Amniotic epithelial cell (primary cell): ENCODE data around the gene HIPK2.

Experiments used
- DNase-seq: peaks from one replicate; pipeline ENCODE4 v3.0.0-alpha.2; 2010; ENCODE audit warnings: low read depth

HIPK2 gene

GRCh38 chr7:139694389-139694676, 83.5 kb downstream of the HIPK2 start:
- DNase-seq, result no peak

DNA sequence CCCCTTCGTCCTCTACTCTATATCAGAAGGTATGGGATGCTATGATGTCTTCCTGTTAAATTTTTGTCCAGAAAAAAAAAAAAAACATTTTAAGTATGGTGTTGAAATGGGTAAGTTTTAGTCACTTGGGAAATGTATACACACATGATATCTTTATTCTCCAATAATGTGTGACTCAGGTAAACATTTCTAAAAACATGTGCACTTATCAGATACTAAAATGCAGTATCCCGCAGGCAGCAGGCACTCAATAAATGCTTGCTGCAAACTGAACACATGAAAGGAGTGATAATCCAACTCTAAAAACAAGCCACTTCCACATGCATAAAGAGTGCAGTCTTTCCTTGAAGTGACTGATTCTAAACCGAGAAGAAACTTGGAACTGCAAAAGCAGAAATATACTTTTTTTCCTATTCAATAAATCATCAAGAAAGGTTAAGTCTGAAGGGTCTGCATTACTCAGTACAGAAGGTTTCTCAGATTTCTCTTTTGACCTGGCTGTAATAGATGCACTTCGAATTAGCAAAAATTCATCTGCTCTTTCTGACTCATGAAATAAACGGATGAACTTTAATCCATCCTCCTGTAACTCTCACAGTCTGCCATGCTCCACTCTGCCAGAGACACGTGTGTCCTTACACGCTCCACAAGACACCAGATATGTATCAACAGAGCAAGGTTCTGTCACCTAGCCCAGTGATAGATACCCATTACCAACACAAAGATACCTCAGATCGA, 84.0 kb downstream of the HIPK2 start:
- peak; percentile 46 for DNase-seq

DNA sequence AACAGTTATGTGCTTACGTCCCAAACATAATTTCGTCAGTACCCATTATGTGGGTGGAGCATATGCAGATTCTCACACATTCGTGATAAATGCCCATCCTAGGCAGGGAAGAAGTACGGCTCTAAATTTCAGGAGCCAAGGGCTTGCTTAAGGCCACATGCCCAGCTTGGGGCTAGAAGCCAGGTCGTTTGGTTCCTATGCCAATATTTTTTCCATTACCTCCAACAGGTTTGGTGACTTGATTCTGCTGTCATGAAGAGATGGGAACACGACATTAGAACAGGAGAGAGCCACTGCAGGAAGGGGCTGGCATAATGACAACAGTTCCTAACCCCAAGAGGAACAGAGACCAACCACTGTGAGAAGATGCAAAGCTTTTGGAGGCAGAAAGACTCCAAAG, 85.1 kb downstream of the HIPK2 start:
- DNase-seq, result no peak

- peak; percentile 49 for DNase-seq
Observed at GRCh38 chr7:139691253-139691781, 86.5 kb downstream of the HIPK2 start.

DNA sequence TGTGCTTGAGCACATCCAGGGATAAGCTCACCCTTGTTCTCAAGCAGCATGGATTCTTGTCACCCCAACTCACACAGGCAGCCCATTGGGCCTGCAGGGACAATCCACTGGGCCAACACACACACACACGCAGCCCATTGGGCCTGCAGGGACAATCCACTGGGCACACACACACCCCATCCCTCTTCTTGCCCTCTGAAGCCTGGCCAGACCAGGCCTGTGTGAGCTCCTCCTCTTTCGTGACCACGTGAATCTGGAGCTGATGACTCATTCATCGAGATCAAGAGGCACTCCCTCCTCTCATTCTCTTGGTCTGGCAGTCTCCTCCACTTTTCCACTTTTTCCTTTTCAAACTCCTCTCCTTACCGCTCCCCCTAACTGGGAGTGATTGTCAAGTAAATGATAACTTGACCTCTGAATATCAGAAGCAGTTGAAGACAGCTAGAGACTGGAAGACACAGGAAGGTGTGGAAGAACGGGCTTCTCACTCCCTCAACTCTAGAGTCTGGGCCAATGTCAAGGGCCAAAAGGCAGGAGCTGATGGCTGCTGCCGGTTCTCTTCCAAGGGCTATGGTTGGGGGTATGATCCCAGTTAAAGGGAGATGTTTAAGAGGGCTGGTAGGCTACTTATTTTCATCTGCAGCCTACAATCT, 89.7 kb downstream of the HIPK2 start:
- peak; percentile 66 for DNase-seq

DNA sequence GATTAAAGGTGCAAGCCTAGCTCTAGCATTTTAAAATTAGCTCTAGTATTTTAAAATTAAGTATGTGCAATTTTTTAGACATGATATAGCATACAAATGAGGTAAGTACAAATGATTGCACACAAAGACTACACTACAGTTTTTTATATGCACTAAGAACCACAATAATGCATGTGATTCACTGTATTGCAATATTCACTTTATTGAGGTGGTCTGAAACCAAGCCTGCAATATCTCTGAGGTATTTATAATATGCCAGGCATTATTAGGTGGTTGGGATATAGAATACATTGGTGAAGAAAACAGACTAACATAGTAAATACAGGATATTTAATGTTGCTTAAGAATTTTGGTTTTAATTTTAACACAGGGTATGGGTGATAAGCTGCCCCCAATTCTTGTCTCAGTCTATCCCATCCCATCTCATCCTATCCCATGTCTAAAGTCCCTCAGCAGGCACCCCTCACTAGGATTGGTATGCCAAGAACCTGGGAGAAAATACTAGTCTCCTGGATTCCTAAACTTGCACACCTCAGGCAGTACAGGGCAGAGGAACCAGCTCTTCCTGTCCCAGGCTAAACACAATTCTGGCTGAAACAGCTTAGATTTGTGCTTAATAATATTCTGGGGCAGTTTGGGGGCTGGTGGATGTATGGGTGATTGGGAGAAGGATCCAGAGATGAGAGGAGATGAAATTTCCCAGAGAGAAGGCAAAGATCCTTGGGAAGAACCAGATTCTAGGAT, 90.4 kb downstream of the HIPK2 start:
- DNase-seq, result peak; percentile 60

DNA sequence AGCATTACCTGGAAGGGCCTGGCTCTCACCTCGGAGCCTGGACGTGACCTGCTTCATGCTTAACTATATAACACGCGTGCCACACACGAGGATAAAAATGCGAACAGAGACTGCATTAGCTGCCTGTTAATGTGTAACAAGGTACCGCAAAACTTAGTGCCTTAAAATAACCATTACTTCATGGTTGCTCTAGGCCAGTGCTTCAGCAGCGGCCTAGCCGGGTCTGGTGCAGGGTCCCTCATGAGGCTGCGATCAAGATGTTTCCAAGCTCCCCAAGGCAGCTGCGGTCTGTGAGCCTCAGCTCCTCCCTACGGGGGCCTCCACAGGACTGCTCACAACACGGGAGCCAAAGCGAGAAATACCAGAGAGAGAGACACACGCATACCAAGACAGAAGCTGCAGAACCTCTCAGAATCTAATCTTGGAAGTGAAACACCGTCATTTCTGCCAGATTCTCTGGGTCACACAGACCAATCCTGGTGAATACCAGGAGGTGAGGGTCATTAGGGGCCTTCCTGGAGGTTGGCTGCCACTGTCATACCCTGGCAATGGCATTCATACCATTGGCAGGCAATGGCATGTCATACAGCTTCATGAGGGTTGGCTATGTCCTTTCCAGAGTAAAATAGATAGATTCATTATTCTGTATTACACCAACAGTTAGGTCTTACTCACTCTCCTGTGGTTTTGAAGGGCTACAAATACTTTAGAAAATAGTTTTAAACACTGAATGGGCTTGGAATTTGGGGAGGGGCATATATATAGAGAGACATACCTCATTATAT, 94.5 kb downstream of the HIPK2 start:
- peak; percentile 80 for DNase-seq

DNA sequence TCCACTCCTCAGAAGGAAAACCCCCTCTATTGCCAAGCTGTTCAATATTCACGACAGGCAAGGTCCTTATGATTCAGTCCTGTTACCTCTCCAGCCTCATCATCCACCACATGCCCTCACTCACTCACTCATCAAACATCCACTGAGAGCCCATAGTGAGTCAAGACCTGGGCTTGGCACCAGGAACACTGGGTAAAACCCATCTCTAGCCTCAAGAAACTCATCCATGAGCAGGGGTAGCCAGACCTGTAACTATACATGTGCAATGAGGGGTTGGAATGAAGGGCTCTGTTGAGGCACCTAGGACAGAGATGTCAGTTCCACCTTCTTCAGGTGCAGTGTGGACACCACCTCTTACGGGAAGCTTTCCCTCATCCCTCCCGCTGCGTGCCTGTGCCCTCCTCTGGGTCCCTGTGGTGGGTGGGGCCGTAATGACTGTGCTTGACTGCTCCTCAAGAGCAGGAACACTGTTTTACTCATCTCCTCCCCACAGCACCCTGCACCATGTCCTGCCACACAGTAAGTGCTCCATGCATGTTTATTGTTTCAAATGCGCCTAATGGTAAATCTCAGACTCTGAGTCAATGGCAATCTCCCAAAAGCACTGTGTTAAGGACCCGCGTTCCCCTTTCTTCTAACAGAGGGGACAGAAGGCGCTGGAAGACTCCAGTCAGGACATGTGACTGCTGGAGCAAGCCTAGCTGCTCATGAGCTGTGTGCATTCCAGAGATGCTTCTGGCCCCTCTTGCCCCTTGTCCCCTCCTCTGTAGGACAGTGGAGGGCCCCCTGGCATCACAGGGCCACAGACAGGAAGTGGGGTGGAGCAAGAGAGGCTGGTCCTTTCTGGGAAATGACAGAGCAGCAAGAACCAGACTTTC, 95.4 kb downstream of the HIPK2 start:
- peak; percentile 51 for DNase-seq

- DNase-seq, result no peak
Observed at GRCh38 chr7:139681812-139682135, 96.0 kb downstream of the HIPK2 start.

GRCh38 chr7:139681463-139681755, 96.4 kb downstream of the HIPK2 start:
- no peak for DNase-seq

- peak; percentile 87 for DNase-seq
Observed at GRCh38 chr7:139680676-139681462, 96.9 kb downstream of the HIPK2 start.

GRCh38 chr7:139679731-139680594, 97.8 kb downstream of the HIPK2 start:
- peak; percentile 42 for DNase-seq

GRCh38 chr7:139676390-139676789, 101.4 kb downstream of the HIPK2 start:
- no peak for DNase-seq

- DNase-seq, result no peak
Observed at GRCh38 chr7:139675127-139676125, 102.4 kb downstream of the HIPK2 start.

- no peak for DNase-seq
Observed at GRCh38 chr7:139674752-139675126, 103.1 kb downstream of the HIPK2 start.

GRCh38 chr7:139674341-139674740, 103.5 kb downstream of the HIPK2 start:
- no peak for DNase-seq

GRCh38 chr7:139673762-139674161, 104.0 kb downstream of the HIPK2 start:
- no peak for DNase-seq

DNA sequence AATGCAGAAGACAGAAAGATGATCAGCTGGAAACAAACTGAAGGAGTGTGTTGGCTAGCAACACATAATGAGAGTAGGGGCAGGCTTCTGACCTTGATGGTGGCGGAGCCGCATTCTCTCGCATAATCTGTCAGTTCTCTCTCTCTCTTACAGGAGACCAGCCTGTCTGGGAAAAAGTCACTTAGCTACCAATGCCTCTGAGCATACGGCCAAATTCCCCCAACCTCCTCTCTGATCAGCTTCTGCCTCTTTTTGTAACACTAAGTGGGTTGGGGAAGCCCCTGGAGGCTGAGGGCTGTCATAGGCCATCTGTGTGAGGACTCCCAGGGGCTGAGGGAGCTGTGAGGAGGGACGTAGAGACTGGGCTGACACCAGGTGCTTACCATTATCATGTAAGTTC, 104.6 kb downstream of the HIPK2 start:
- no peak for DNase-seq

DNA sequence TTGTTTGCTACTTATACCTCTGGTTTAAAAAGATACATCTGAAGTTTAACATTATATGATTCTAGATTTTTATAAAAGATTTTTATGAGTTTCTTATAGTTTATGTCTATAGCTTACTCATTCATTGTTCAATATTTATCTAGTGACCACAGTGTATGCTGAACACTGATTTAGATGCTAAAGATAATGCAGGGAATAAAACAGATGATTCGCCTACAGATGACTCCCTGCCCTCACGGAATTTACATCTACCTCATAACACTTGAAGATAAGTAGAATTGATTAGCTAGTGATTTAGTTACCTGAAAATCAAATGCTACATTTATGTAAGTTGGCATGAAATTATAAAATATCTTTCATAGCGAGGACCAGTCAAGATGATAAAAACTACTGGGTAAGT, 105.8 kb downstream of the HIPK2 start:
- DNase-seq, result no peak
